ENCODE measurements around the gene NRIP1. TPM values are rescaled to one million over a fixed set of nuclear protein-coding genes. Genes with fewer than 3 reads are reported as not detected.

Gene NRIP1
- total and polyA plus RNA-seq, 9 of the 15 experiments (the other 6 are each of a cell fraction or from before 2014, with no cell fraction given) = 4.3 to 42.8 (median 19.6) TPM

DNA sequence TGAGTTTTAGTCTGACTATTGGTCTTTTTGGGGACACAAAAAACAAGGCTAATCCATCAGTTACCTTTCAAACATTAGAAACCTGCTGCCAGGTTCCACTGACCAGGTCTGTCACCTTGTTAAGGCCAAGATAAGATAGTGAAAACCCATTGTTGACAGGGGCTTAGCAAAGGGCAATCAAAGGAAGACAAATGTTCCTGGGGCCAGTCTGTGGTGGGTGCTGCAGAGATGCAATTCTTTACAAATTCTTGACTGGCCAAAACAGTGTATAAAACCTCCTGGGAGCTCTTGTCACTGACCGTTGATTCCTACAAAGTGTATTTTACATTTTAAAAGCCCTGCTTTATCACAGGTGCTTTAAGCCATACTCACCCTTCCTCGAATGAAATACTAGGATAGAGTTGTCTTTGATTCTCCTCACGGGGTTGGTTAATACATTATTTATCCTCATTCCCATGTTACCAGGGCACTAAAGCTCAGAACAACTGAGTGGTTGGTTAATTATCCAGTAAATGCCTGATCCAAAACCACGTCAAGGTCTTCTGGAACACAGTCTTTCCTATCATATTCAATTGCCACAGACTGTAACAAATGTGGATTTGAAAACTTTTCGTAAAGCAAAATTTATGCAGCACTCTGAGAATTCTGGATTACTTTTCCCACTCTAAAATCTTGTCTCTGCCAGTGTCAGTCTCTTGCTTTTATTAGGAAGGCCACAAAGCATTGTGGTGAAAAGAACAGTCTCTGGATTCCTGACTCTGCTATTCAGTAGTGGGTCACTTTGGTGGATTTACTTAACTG lies 77.2 kb downstream of the NRIP1 start:
- peaks cover 33% of the 10 kb centered on the region for H3K36me3 ChIP-seq (ENCODE audit: control insufficient read depth, insufficient read depth, low read length)
- H3K9me3 ChIP-seq (replicated peaks; ENCODE audit: control insufficient read depth, insufficient read depth, low read depth, low read length) = no peaks in the 10 kb centered on the region
- no peaks in the 10 kb centered on the region for H3K9me1 ChIP-seq (ENCODE audit: control insufficient read depth, insufficient read depth, low read length)
- no peak overlapping the region for H2AFZ ChIP-seq (ENCODE audit: low read depth, low read length)
- no peak overlapping the region for H3K27ac ChIP-seq (ENCODE audit: extremely low read depth, low read depth, low read length)
- DNase-seq (ENCODE audit: extremely low read depth in 1 of 4, low spot score in 3 of 4) (no peak), ATAC-seq (no peak; the same call in 2 of the 3 replicates), FAIRE-seq (no peak)
- H3K79me2 ChIP-seq (ENCODE audit: control insufficient read depth, insufficient read depth, low read length) = peaks cover 31% of the 10 kb centered on the region; the same call in 2 of the 3 replicates
- intact Hi-C loops (cut with micrococcal nuclease) = no loop called here
- ChIA-PET CTCF (ENCODE audit: low intra/inter-chr PET ratio) (no interaction called here), POLR2A (no interaction called here)
- BruUV-seq (replicated peaks) = no TSS peak
- H3K4me3 ChIP-seq = no peak overlapping the region
- in situ Hi-C loops (cut with MboI) = no loop called here
- H3K4me1 ChIP-seq (replicated peaks in 1 of 2; ENCODE audit: control insufficient read depth in 2 of 2, insufficient read depth in 2 of 2, low read length in 2 of 2) = no peaks in the 10 kb centered on the region
- no peak for TF ChIP-seq ETS2 (tag; IDR thresholded peaks at IDR 0.05; ENCODE audit: borderline replicate concordance, poor library complexity, severe bottlenecking)
- TF ChIP-seq NCOR1 (IDR thresholded peaks at IDR 0.05) = no peak
- no peak for TF ChIP-seq RBM25 (IDR thresholded peaks at IDR 0.05; ENCODE audit: low read depth, low read length, severe bottlenecking)
- no peak for TF ChIP-seq MTF1 (CRISPR knock-in tag; IDR thresholded peaks at IDR 0.05; ENCODE audit: borderline replicate concordance)
- no peak for TF ChIP-seq TFAM (CRISPR knock-in tag; conservative IDR thresholded peaks at IDR 0.05)
- TF ChIP-seq CREB5 (CRISPR knock-in tag; IDR thresholded peaks at IDR 0.05) = no peak
- TF ChIP-seq ZNF780A (CRISPR knock-in tag; IDR thresholded peaks at IDR 0.05) = no peak
- TF ChIP-seq TARDBP (IDR thresholded peaks at IDR 0.05) = no peak
- TF ChIP-seq FOXJ3 (CRISPR knock-in tag; IDR thresholded peaks at IDR 0.05) = no peak
- TF ChIP-seq SMAD1 (IDR thresholded peaks at IDR 0.05; ENCODE audit: low read depth, low read length, partially characterized antibody) = no peak
- no peak for TF ChIP-seq ZKSCAN3 (CRISPR knock-in tag; IDR thresholded peaks at IDR 0.05)
- TF ChIP-seq EP400 (IDR thresholded peaks at IDR 0.05) = no peak
- H3K27me3 ChIP-seq (ENCODE audit: control insufficient read depth in 2 of 2, insufficient read depth in 2 of 2, low read length in 2 of 2) = no peaks in the 10 kb centered on the region
- WGBS (ENCODE audit: insufficient coverage, low coverage, missing lambda C conversion rate) = 85% methylated on average over 5 of the region's 5 CpGs
- no peaks in the 10 kb centered on the region for H4K20me1 ChIP-seq (replicated peaks; ENCODE audit: control insufficient read depth, insufficient read depth, low read length)
- H3K9ac ChIP-seq (ENCODE audit: insufficient read depth in 1 of 2, low read depth in 2 of 2, low read length in 2 of 2) = no peak overlapping the region
- H3K4me2 ChIP-seq (ENCODE audit: insufficient read depth, low read length) = no peak overlapping the region

Data from K562 (cell line).